HG03175 (cell line): ENCODE results near the gene CARD6.
"Not testable (repeated sequence)": the region's sequence is repeated elsewhere in the genome, so short reads cannot be mapped to it uniquely, and the experiment has no call there.

Experiments used
- ATAC-seq: cut with Tn5 transposase; IDR thresholded peaks from one replicate; pipeline ENCODE4 v1.9.1; 2021; ENCODE audit warnings: mild to moderate bottlenecking, moderate library complexity; ENCODE audit not compliant: unreplicated experiment

CARD6 gene, protein sequence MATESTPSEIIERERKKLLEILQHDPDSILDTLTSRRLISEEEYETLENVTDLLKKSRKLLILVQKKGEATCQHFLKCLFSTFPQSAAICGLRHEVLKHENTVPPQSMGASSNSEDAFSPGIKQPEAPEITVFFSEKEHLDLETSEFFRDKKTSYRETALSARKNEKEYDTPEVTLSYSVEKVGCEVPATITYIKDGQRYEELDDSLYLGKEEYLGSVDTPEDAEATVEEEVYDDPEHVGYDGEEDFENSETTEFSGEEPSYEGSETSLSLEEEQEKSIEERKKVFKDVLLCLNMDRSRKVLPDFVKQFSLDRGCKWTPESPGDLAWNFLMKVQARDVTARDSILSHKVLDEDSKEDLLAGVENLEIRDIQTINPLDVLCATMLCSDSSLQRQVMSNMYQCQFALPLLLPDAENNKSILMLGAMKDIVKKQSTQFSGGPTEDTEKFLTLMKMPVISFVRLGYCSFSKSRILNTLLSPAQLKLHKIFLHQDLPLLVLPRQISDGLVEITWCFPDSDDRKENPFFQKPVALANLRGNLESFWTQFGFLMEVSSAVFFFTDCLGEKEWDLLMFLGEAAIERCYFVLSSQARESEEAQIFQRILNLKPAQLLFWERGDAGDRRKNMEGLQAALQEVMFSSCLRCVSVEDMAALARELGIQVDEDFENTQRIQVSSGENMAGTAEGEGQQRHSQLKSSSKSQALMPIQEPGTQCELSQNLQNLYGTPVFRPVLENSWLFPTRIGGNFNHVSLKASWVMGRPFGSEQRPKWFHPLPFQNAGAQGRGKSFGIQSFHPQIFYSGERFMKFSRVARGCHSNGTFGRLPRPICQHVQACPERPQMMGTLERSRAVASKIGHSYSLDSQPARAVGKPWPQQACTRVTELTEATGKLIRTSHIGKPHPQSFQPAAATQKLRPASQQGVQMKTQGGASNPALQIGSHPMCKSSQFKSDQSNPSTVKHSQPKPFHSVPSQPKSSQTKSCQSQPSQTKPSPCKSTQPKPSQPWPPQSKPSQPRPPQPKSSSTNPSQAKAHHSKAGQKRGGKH

DNA sequence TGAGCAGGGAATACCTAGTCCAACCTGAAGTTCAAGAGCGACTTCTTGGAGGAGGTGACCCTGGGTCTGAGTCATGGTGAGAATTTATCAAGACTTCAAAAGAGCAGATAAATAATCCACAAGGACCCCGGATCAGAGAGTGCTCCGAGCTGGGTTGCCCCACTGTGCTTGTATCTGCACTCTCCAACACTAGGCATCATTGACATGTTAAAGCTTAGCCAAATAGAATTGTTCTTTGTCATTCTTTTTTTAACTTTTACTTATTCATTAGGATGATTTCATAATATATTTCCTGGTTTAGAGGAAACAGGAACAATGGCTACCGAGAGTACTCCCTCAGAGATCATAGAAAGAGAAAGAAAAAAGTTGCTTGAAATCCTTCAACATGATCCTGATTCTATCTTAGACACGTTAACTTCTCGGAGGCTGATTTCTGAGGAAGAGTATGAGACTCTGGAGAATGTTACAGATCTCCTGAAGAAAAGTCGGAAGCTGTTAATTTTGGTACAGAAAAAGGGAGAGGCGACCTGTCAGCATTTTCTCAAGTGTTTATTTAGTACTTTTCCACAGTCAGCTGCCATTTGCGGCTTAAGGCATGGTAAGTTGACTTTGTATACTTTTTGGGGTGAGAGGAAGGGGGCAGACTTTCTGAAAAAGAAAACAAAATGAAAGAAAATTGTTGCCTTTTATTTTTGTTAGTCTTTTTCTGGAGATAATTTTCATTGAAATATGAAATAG is at the start of gene CARD6:
CARD6 (plus strand) TSS at position 300 of the 738 bp plus-strand sequence; CDS start at position 316, 16 bp downstream.
- ATAC-seq: no peak

DNA sequence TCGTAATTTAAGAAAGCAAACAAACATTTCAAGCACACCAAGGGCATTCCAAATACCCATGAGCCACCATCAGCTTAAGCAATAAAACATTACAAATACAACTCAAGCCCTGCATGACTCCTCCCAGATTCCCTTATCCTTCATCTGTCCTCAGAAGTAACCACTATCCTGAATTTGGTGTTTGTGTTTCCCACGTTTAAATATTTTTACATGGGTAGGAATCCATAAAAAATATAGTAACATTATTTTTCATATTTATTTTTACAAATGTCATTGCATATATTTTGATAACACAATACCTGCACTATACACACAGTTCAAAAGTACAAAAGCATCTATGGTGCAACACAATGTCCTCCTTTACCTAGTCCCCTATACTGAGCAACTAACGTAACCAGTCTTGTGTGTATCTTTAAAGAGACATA is 49.4 kb upstream of the CARD6 start:
- ATAC-seq: no peak

DNA sequence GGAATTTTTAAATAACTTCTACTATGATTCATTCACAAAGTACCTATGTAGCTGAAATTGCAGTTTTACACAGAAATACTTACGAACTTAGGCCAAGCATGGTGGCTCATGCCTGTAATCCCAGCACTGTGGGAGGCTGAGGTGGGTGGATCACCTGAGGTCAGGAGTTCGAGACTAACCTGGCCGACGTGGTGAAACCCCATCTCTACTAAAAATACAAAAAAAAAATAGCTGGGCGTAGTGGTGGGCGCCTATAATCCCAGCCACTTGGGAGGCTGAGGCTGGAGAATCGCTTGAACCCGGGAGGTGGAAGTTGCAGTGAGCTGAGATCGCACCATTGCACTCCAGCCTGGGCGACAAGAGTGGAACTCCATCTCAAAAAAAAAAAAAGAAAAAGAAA is 48.5 kb upstream of the CARD6 start:
- ATAC-seq: not testable (repeated sequence)

DNA sequence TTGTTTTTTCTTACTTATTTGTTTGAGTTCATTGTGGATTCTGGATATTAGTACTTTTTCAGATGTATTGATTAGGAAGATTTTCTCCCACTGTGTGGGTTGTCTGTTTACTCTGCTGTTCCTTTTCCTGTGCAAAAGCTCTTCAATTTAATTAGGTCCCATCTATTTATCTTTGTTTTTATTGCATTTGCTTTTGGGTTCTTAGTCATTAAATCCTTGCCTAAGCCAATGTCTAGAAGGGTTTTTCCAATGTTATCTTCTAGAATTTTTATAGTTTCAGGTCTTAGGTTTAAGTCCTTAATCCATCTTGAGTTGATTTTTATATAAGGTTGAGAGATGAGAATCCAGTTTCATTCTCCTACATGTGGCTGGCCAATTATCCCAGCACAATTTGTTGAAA is 46.8 kb upstream of the CARD6 start:
- not testable (repeated sequence) for ATAC-seq

DNA sequence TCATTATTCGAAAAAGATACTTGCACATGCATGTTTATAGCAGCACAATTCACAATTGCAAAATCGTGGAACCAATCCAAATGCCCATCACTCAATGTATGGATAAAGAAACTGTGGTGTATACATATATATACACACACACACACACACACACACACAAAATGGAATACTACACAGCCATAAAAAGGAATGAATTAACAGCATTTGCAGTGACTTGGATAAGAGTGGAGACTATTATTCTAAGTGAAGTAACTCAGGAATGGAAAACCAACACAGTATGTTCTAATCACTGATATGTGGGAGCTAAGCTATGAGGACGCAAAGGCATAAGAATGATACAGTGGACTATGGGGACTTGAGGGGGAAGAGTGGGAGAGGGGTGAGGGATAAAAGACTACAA is 46.3 kb upstream of the CARD6 start:
- not testable (repeated sequence) for ATAC-seq

DNA sequence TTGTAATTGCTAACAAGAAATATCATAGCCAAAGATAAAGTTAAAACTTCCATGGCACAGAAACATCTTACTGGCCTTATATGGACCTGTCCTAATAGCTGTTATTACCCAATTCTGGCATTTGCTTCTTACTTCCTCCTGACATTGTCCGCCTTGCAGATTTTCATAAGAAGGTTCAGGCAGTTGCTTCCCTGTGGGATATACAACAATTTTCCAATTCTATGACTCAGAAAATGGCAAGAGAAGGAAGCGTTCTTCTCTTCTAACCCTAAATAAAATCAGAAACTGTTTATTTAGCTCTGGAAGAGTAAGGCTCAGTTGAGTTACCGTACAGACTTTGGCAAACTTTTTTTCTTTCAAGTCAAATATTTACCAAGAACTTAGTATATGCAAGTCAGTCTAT is 44.7 kb upstream of the CARD6 start:
- no peak for ATAC-seq

DNA sequence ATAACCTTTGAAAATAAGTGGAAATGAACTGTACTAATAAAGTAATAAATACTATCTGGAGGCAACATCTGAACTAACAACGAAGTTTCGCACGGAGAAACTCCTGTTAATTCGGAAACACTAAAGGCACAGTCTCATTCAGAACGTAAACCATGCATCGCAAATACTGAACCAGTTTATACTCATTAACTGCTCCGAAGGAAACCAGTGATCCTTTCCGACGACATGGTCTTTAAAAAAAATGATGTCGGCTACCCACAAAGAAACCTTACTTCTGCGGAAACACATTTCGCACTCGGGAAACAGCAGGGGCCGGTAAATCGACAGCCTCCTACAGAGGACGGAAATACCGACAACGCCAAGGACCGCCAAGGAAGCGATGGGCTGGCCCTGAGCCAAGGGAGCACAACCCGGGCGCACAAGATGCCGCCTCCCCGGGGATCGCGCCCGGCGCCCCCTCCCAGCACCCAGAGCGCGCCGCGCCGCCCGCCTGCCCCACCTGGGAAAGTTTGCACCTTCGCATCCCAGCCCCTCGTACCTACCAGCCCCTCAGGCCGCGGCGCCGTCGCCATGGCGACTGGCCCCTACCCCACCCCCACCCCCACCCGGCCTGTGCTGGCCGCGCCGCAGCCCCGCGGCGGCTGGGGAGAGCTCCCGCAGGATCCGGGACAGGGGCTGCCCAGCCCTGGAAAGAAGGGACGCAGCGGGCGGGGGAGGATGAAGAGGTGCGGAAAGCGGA is 43.7 kb upstream of the CARD6 start:
- ATAC-seq: peak; percentile 35

DNA sequence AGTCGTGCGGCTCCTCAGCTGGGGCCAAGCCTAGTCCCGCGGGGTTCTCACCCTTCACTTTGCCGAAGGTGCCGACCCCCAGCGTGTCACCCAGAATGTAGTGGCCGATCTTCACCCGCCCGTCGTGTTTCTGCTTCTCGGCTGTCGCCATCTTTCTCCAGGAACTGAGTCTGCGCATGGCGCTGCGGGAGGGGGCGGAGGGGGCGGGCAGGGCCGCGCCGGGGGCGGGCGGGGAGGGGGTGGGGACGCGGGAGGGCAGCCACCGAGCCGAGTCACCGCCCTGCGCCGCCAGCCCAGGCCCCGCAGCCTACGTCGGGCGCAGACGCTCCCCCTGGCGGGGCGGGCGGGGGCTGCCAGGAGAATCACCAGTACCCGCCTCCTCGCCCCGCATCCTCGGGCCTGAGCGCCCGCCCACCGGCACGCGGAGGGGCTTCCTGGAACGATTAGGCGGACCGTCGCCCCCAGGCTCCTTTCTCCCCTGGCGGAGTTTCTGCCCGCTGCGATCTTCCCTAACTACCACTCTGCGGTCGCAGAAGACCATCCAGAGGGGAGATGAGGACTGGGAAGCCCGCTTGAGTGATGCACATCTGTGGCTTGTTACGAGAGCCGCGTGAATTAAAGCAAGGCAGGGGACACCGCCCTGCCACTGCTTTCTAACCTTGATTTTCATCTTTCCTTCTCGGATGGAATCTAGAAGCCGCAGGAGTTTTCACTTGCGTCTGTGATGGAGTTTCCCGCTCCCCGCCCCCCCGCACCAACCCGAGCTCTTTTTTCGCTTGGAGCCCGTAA is 43.0 kb upstream of the CARD6 start, which contains the start of gene PRKAA1:
PRKAA1 (minus strand) TSS at position 363 of the 789 bp plus-strand sequence; CDS start at position 178, 185 bp downstream.
- peak; percentile 98 for ATAC-seq

DNA sequence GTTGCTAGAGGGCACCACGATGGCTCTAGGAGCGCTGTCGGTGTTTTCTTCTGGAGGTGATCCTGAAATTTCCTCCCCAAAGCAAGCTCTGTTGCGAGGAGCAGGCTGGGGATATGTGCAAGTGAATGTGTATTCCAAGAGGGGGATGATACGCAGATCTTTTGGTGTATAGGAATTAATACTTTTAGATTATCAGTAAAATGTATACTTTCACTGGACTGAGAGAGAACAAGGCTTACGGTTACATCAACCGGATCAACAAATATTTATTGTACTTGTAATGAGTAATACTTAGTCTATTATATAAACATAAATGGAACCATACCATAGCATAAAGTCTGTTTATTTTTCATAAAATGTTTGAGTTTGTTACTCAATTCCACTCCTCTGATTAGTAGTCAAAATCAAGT is 42.4 kb upstream of the CARD6 start:
- no peak for ATAC-seq

DNA sequence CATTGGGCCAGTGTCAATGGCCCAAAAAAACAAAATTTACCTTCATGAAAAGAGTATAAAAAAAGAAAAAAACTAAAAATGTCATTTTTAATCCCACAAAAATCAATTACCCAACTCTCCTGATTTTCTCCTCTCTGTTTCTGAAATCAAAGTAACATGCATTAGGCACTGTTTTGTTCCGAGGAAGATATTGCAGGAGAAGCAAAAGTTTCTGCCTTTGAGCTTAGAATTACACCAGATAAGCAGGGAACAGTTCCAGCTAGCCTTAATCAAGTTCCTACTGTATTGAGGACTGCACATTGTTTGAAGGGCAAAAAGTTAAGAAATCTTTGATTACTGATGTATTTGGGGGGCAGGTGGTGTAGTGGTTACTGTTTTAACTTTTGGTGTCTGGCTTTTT is 41.9 kb upstream of the CARD6 start:
- no peak for ATAC-seq

DNA sequence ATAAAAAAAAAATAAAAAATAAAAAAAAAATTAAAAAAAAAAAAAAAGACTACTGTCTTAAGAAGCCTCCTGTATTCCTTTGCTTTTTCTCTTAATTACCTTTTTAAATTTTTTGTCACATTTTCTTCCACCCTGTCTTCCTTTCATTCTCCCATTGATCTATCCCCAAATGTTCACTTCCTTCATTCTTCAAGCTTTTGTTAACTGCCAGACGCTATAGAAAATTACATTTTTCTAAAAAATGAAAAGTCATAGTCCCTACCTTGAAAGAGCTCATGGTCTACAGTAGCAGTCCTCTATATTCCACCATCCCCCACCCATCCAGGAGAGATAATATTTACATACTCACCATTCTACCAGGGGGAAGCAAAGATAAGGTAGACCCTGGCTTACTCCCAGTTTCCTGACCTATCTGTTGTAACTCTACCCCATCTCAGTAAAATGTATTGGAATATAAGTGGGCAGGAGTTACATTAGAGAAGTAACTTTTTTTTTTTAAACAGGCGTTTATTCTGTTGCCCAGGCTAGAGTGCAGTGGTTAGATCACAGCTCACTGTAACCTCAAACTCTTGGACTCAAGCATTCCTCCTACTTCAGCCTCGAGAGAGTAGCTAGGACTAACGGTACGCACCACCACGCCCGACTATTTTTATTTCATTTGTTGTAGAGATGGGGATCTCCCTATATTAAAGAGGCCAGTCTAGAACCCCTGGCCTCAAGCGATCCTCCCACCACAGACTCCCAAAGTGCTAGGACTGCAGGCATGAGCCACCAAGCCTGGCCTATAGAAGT is 39.2 kb upstream of the CARD6 start:
- no peak for ATAC-seq

DNA sequence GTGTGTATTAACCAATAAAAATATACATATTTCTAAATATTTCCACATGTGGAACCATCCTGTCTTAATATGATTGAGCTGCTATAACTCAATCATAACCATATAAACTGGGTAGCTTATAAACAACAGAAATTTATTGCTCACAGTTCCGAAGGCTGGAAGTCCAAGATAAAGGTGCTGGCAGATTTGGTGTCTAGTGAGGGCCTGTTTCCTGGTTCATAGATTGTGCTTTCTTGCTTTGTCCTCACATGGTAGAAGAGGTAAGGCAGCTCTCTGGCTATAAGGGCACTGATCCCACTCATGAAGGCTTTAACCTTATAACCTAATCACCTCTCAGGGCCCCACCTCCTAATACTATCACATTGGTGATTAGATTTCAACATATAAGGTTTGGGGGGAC is 29.0 kb upstream of the CARD6 start:
- no peak for ATAC-seq

DNA sequence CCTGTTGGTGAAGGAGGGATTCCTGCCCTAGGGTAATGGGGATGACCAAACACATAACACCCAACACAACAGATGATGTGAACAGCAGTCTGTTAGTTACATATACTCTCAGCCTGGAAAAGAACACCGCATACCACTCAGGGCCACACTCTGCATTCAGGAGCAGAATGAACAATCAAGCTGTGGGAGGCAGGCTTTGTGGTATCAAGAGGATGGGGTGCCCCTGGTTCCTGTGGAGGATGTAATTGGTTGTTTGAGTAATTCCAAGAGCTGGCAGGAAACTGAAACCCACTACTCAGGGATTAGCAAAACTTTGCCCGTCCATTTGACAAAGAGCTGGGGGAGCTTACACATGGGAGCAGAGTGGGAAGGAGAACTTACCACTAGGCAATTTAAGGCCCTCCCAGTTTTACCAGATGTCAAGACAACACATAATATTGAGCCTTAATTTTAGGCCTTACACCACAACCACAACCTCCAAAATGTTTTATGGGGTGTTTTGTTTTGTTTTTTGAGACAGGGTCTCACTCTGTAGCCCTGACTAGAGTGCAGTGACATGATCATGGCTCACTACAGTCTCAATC is 27.4 kb upstream of the CARD6 start:
- no peak for ATAC-seq

DNA sequence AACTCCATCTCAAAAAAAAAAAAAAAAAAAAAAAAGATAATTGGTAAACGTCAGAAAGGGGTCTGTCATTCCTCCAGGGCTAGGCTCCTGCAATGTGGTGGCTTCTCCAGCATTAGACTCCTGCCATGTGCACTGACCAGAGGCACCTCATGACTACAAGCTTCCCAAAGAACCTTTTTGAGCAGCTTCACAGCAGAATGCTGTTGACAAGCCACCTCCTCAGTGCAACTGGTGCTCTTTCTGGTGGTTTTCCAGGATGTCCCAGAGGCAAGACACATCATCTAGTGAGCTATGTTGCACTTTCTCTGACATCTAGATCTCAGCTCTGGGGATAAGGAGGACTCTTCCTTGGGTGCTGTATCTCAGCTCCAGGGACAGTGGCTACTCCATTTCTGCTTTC is 17.7 kb upstream of the CARD6 start:
- ATAC-seq: no peak

DNA sequence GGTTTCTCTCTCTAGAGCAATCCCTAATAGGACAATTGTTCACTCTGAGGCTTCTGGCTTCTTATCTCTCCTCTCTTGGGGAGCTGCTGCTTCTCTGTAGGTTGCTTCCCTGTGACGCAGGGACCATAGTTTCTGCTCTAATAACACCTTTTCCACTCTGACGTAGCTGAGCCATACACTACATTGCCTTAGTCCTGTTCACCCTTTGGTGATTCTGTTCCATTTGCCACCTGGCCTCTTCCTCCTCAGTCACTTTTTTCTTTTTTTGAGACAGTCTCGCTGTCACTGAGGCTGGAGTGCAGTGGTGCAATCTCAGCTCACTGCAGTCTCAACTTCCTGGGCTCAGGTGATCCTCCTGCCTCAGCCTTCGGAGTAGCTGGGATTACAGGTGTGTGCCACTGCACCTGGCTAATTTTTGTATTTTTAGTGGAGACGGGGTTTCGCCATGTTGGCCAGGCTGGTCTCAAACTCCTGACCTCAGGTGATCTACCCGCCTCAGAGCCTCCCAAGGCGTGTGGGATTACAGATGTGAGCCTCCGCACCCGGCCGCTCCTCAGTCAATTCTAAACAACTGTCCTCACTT is 15.6 kb upstream of the CARD6 start:
- ATAC-seq: not testable (repeated sequence)

DNA sequence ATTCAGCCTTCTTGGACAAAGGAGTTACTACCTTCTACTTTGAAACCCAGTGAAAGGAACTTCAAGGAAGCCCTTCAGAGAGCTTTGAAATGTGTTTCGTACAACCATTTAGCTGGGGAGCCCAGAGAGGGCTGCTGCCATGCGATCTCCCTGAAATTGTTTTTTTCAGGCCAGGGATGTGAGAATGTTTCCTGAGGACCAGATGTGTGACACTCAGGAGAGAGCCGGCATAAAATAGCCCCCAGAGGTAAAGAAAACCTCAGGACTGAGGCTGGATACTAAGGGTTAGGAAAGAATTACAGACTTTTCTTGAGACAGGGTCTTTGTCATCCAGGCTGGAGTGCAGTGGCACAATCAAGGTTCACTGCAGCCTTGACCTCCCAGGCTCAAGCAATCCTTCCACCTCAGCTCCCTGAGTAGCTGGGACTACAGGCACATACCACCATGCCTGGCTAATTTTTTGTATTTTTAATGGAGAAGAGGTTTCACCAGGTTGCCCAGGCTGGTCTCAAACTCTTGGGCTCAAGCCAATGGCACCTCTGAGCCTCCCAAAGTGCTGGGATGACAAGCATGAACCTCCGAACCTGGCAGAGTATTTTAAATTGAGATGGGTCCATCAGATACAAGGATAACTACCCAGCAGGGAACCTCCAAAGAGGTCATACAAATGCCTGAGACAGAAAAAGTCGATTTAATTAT is 14.5 kb upstream of the CARD6 start:
- no peak for ATAC-seq
